Lung (tissue), 12 donors: ENCODE results near the gene UBAP2. TPM values are rescaled to one million over a fixed set of nuclear protein-coding genes. Genes with fewer than 3 reads are reported as not detected.

Experiments
- ATAC-seq: fragments of 200-7000 bp; cut with Tn5 transposase; one replicate; pipeline ENCODE4 v1.9.1; 2020; ENCODE audit warnings: moderate number of reproducible peaks; ENCODE audit not compliant: insufficient read depth, low FRiP score
- DNase-seq, 3 donors: peaks; one replicate each; pipeline ENCODE4 v3.0.0-alpha.2; 2013 to 2017
- H3K27ac ChIP-seq, 2 donors: one replicate each; pipeline ENCODE4 v1.5.1; 2013; ENCODE audit warnings: mild to moderate bottlenecking in 2 of 2, moderate library complexity in 2 of 2, control low read depth in 1 of 2, inconsistent platforms in 1 of 2, low read depth in 1 of 2, low read length in 1 of 2
- H3K27me3 ChIP-seq, 3 donors: one replicate each; pipeline ENCODE4 v1.5.1; 2013; ENCODE audit warnings: low read length in 2 of 3; ENCODE audit not compliant: control insufficient read depth in 3 of 3, insufficient read depth in 3 of 3
- H3K36me3 ChIP-seq, 4 donors: one replicate each; pipeline ENCODE4 v1.5.1; 2013; ENCODE audit warnings: low read length in 4 of 4, mild to moderate bottlenecking in 1 of 4, moderate library complexity in 1 of 4; ENCODE audit not compliant: control insufficient read depth in 4 of 4, insufficient read depth in 4 of 4
- H3K4me1 ChIP-seq, 5 donors: one replicate each; pipeline ENCODE4 v1.5.1; 2013; ENCODE audit warnings: low read length in 5 of 5, mild to moderate bottlenecking in 2 of 5, moderate library complexity in 1 of 5; ENCODE audit not compliant: control insufficient read depth in 5 of 5, insufficient read depth in 5 of 5
- H3K4me3 ChIP-seq: one replicate; pipeline ENCODE4 v1.5.1; 2013; ENCODE audit warnings: mild to moderate bottlenecking, control low read depth, moderate library complexity
- H3K9ac ChIP-seq, 2 donors: one replicate each; pipeline ENCODE4 v1.5.1; 2013; ENCODE audit warnings: low read length in 2 of 2, control low read depth in 1 of 2; ENCODE audit not compliant: insufficient read depth in 1 of 2
- H3K9me3 ChIP-seq, 4 donors: one replicate each; pipeline ENCODE4 v1.5.1; 2013; ENCODE audit warnings: low read length in 3 of 4, mild to moderate bottlenecking in 1 of 4, moderate library complexity in 1 of 4; ENCODE audit not compliant: control insufficient read depth in 4 of 4, insufficient read depth in 3 of 4
- WGBS, 2 donors: extraction: QIAGEN DNeasy Blood & Tissue Kit; methylation state at CpG; one replicate each; pipeline ENCODE4 v1.1.7; 2013; 5-methylcytosine and 5-hydroxymethylcytosine counted together
- polyA plus RNA-seq, 2 donors: library from polyadenylated mRNA; stranded (reverse); fragments of 200-250 nt; gene quantifications; one replicate each; pipeline ENCODE4 v1.2.1, GENCODE V29; 2013
- total RNA-seq, 2 donors: library from RNA; depleted of rRNA in 1 of 2; stranded (reverse); fragments of >200 nt in 1 of 2; gene quantifications; one replicate each; pipeline ENCODE4 v1.2.1, GENCODE V29; 2014 to 2021
- TF ChIP-seq, protein P1 (sequence below): IDR thresholded peaks from 2 replicates; pipeline ENCODE4 v1.5.1; 2012; ENCODE audit warnings: mild to moderate bottlenecking; ENCODE audit errors: control extremely low read depth, extremely low read depth
- donor health status: control.
- donor health status: control.
- donor health status: Bipolar disorder and iron deficiency.
- donor health status: healthy.
- donor health status: DM: yes; HTN: yes; CAD: no.

The UBAP2 gene
- total and polyA plus RNA-seq, 4 donors, result 12.6 to 45.4 (median 21.3) TPM

DNA sequence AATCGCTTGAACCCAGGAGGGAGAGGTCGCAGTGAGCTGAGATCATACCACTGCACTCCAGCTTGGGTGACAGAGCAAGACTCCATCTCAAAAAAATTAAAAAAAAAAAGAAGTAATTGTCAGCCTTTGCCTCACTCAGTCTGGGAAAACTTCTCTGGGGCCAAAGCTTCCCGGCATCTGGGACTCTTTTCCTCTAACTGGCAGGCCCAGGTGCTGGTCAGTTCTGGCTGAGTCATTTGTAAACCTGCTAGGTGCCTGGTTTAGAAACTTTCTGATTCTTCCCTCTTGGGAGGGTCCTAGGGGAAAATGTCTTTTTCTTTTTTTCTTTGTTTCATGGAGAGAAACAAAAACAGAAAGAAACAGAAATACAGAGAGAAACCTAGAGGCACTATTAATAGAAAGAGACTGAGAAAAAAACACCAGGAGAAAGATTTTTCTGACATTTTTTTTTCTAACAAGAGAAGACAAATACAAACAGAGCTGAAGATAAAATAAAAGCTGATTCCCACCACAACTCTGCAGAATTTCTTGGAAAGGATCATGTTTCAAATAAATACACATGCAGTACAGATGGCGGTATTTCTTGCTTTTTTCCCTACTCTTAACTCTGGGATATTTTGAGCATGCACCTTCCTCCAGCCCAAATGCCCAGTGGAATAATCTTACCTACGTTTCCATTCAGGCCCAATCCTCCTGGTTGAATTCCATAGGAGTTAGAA lies 22.1 kb upstream of the UBAP2 start:
- no peak for ATAC-seq
- H3K27me3 ChIP-seq, result no peaks in the 10 kb centered on the region
- DNase-seq, result peak in 2 of 3 donors; percentile 33 to 42
- peaks cover 0 to 5% (median 3%) of the 10 kb centered on the region in 5 donors for H3K4me1 ChIP-seq
- no peaks in the 10 kb centered on the region for H3K36me3 ChIP-seq
- H3K27ac ChIP-seq, result no peak overlapping the region
- TF ChIP-seq, protein P1, sequence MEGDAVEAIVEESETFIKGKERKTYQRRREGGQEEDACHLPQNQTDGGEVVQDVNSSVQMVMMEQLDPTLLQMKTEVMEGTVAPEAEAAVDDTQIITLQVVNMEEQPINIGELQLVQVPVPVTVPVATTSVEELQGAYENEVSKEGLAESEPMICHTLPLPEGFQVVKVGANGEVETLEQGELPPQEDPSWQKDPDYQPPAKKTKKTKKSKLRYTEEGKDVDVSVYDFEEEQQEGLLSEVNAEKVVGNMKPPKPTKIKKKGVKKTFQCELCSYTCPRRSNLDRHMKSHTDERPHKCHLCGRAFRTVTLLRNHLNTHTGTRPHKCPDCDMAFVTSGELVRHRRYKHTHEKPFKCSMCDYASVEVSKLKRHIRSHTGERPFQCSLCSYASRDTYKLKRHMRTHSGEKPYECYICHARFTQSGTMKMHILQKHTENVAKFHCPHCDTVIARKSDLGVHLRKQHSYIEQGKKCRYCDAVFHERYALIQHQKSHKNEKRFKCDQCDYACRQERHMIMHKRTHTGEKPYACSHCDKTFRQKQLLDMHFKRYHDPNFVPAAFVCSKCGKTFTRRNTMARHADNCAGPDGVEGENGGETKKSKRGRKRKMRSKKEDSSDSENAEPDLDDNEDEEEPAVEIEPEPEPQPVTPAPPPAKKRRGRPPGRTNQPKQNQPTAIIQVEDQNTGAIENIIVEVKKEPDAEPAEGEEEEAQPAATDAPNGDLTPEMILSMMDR, result no peak
- no peak overlapping the region for H3K4me3 ChIP-seq
- no peak overlapping the region for H3K9ac ChIP-seq
- WGBS, 2 donors, result 80 to 90% methylated on average over 5 of the region's 5 CpGs
- no peaks in the 10 kb centered on the region for H3K9me3 ChIP-seq

DNA sequence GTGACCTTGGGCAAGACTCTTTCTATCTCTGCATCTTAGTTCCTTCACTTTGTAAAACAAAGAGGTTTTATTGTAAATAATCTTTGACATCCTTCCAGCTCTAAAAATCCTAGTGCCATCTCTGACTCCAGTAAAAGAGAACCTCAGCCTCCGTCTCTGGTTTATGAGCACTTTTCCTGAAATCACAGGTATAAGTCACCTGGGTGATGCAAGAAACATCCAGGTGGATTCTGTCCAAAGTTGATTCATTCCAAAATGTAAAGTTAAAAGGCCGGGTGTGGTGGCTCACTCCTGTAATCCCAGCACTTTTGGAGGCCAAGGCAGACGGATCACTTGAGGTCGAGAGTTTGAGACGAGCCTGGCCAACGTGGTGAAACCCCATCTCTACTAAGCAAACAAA lies 21.1 kb upstream of the UBAP2 start:
- Histone ChIP-seq H3K27ac (no peak overlapping the region), H3K9me3 (no peaks in the 10 kb centered on the region), H3K9ac (no peak overlapping the region), H3K27me3 (no peaks in the 10 kb centered on the region), H3K36me3 (no peaks in the 10 kb centered on the region), H3K4me3 (no peak overlapping the region), H3K4me1 (peaks cover 0 to 5% (median 3%) of the 10 kb centered on the region in 5 donors)
- TF ChIP-seq, protein P1, result no peak
- 70 to 83% methylated on average over 6 of the region's 6 CpGs for WGBS, 2 donors
- DNase-seq (no peak), ATAC-seq (no peak)

DNA sequence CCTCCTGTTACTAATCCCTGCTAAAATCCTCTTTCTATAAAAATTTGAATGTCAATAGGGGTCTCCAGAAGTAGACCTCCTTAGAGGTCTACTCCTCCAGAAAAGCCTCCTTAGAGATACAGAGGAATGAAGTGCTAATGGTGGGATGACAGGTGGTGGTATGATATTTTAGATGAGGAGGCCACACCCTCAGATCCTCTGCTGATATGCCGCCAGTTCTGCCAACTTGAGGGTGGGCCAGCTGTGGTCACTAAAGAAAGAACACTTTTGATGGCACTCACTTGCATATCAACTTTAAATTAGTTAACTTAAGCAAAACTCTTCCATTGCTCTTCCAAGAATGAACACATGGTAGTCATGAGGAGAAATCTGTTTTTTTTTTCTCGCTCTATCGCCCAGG lies 16.9 kb upstream of the UBAP2 start:
- 97 to 100% methylated on average over 3 of the region's 3 CpGs for WGBS, 2 donors
- no peaks in the 10 kb centered on the region for H3K9me3 ChIP-seq
- no peak overlapping the region for H3K27ac ChIP-seq
- H3K36me3 ChIP-seq, result no peaks in the 10 kb centered on the region
- H3K4me3 ChIP-seq, result no peak overlapping the region
- H3K27me3 ChIP-seq, result no peaks in the 10 kb centered on the region
- TF ChIP-seq, protein P1, result no peak
- no peak for ATAC-seq
- peaks cover 0 to under 1% (median 0%) of the 10 kb centered on the region in 5 donors for H3K4me1 ChIP-seq
- no peak for DNase-seq
- no peak overlapping the region for H3K9ac ChIP-seq

- H3K27ac ChIP-seq, result no peak overlapping the region
- DNase-seq (no peak), ATAC-seq (no peak)
- TF ChIP-seq, protein P1, result no peak
- no peaks in the 10 kb centered on the region for H3K9me3 ChIP-seq
- peaks cover 0 to 4% (median 0%) of the 10 kb centered on the region in 5 donors for H3K4me1 ChIP-seq
- no peaks in the 10 kb centered on the region for H3K36me3 ChIP-seq
- H3K27me3 ChIP-seq, result no peaks in the 10 kb centered on the region
- WGBS, 2 donors, result 88 to 92% methylated on average over 3 of the region's 3 CpGs
- no peak overlapping the region for H3K4me3 ChIP-seq
- no peak overlapping the region for H3K9ac ChIP-seq
Observed at GRCh38 chr9:34059954-34060353, 11.3 kb upstream of the UBAP2 start.
